HG03460 (cell line): ENCODE data around the gene AOAH.

Source experiments
- ATAC-seq: cut with Tn5 transposase; IDR thresholded peaks from one replicate; pipeline ENCODE4 v1.9.1; 2021; ENCODE audit not compliant: unreplicated experiment

The AOAH gene

DNA sequence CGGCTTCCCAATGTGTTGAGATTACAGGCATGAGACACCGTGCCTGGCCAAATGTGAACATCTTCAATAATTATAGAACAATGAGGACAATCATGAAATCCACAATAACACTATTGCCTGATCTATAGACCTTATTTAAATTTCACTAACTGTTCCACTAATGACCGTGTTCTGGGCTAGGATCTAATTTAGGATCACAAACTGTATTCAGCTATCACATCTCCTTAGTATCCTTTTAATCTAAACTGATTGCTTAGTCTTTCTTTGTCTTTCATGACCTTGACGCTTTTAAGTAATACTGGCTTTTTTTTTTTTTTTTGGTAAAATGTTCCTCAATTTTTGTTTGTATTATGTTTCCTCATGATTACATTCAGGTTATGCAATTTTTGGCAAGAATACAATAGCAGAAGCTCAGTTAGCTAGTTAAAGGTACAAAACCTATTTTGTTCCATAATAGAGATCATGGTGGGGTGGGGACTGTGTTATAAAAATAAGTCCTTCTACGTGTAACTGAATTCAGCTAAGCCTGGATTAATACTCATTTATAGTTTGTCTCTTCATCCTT lies 158.4 kb downstream of the AOAH start:
- no peak for ATAC-seq

DNA sequence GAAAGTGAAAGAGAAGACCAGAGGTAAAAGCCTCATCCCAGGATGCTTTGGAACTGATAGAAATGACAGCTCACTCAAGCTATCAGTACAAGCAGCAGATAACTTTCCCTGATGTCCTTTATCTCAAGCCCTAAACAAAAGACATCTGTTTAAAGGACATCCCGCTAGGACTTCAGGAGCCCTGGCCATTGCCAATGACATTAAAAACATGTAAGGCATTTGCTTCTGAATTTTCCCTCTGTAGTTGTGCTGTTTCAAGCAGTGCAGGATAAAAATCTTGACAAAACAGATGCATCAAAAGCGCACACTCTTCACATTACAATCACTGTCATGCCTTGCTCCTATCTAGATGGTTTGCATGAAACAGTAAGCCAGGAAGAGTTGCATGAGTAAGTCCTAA lies 159.8 kb downstream of the AOAH start:
- no peak for ATAC-seq

DNA sequence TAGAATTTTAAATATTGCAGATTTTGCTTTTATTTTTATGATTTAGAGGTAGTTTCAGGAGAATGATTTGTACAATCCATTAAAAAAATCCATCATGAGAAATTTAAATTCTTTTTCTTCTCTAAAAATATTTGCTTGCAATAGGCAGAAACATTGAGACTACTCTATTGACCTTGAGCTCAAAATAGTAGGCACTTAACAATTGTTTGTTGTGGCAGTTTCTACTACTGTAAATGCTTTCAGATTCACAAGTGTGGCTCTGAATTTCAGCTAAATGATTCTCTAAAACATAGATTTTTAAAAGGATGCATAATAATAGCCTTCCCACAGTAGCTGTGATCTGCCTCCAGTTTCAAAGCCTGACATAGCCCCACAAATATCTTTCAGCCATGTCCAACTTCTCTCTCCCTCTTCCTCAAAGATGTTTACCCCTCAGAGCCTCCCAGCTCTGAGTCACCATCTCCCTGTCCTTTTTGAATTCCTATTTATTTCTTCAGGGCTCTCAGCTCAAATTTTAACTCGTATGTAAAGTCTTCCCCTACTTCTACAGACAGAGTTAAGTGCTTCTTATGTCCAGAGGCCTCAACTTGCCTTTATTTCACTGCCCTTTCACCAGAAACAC lies 160.5 kb downstream of the AOAH start:
- ATAC-seq = no peak

DNA sequence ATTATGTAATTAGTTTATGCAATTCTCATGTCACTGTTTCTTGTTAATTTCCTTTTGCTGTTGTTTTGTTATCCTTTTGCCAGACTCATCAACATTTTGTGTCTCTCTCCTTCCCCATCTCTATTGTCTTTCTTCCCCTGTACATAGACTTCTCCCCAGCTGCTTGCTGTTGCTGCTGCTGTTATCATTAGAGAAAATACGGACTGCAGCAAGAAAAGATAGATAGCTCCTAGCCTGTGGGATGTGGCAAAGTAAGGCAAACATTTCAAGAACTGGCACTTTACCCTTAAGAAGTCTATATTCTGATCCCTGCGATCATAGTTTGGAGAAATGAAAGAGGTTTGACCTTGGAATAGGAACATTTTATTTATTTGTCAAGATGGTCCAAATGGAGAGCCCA lies 162.2 kb downstream of the AOAH start:
- no peak for ATAC-seq

DNA sequence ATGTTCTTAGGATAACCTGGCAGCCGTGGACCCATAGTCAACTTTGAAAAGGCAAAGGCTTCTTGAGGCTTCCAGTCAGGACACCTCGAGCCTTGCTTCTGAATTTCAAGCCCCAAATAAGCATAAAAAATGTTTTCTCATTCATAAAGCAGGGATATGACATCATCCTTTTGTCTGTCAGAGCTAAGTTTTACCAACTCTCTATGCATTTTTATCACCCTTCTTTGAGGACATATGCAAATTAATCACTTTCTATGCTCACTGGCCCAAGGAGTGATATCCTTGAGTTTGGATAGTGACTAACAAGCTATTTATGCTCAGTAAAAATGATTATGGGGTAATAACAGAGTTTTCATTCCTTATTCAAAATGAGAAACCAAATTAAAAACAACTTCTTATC lies 175.3 kb downstream of the AOAH start:
- no peak for ATAC-seq

DNA sequence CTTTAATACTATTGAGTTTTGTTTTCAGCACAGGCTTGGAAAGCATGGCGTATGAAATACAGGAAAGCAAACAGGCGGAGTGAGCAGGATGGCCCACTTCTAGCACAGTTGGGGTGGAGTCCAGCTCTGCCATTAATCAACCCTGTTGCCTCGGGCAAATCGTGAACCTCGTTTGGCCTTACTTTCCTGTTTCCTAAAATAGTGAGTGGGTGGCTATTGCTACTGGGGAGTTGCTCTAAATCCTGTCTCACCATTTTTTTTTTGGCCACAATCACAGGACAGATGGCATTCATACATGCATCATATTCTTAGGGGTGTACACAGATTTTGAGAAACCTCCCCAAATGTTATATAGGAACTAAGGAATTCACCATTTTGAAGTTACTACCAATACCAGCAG lies 176.9 kb downstream of the AOAH start:
- no peak for ATAC-seq

DNA sequence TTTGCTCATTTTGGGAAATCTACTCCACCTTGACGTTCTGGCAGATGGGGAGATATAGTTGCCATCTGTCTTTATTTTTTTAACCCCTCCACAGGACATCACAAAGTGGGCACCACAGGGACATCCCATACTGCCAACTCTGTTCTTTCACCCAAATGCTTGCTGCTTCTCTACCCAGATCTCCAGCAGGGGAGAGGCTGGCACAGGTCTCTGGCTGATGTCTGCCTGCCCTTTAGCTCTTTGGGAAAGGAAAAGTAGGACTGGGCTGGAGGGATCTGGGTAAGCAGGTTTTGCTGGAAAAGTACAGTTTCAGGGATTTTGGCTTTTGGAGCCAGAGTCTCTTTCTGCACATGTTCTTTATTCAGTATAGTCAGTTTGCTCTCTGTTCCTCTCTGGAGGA lies 178.0 kb downstream of the AOAH start:
- ATAC-seq = no peak

DNA sequence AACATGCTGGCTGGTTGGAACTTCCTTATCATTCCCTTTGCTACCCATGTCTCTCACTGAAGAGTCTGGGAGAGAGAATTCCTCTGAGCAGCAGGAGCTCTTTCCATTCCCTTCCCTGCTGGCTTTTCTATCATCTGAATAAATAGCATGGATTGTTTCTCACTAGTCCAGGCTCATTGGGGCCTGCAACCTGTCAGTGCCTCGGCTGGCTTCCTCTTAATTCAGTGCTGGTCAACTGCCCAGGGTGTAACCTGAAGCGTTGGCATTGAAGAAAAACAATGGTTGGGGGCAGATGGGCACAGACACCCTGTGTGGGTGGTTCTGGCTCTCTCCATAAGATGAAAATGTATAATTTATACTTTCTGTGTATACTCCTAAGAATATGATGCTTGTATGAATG lies 179.0 kb downstream of the AOAH start:
- no peak for ATAC-seq

DNA sequence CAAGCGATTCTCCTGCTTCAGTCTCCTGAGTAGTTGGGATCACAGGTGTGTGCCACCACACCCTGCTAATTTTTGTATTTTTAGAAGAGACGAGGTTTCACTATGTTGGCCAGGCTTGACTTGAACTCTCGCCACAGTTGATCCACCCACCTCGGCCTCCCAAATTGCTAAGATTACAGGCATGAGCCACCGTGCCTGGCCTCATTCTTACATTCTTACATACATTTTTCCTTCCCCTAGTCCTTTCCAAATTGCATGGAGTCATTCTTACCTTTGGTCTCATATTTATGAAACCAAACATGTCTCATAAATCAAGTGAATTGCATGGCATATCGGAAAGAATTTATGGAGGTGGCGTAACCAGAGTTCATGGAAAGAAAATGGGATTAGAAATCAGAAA lies 186.2 kb downstream of the AOAH start:
- no peak for ATAC-seq

DNA sequence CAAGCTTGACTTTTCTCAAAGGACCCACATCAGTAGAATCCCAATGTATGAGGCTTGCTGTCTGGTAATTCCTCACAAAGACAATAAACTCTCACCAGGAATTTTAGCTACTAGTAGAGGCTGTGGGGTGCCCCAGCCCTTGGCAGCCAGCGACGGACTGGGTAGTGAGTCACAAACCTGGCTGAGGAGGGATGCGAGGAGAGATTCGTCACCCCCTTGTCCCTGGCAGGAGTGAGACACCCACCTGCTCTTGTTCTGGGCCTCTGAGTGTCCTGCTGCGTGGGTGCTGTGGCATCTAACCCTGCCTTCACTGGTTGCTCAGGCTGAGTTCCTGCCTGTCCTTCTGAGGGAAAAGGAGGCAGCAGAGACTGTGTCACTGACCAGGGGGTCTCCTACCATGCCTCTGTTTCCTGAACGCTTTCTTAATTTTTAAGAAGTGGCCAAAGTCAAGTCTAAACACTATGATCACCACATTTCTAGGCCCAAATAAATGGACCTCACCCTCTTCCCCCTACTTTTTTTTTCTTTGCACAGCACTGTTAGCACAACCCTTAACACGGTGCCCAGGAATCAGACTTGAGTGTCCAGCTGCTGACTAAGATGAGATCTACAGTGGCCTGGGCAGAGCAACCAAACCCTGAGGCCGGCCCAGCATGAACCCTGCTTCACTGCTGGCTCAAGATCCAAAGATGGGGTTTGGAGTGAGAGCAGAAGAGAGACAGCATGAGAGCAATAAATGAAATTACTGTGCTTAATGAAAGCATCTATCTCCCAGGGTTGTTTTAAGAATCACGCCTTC lies 188.2 kb downstream of the AOAH start:
- ATAC-seq = no peak

DNA sequence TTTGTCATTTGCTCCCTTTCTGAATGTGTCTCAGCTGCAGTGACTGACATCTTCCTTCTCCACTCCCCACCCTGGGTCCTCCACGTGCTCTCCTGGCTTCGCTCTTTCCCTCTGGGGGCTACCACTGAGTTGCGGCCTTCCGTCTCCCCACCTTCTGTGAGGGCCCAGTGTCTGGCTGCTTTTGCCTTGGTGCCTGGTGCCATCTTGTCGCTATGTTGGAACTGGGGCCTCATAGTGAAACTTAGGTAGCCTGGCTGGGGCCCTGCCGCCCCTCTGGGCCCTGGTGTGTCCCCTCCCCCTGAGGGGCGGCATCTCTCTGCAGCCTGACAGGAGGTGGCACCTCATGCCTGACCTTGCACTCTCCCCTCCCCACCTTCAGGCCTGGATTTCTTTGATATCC lies 190.6 kb downstream of the AOAH start:
- ATAC-seq = no peak

DNA sequence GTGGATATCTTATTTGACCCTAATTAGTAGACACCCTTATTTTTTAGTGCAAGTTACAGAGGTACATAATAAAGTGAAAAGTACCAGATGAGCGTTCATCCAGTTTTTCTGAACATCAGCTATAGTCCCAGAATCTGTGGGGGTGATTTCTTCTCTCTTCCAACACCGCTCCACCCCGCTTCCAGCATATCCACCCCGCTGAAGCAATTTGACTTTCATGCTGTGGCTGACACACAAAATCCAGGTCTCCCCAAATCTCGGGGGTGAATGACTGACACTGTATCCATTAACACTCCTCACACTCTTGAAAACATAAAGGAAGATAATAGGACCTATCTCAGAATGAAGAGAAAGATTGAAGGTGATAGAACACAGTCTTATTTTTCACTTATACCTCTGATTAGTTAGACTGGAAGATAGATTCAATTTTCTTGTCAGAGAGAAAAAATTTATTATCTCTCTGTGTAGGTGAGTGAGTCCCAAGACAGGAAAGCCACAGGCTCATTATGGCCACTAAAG lies 191.3 kb downstream of the AOAH start:
- ATAC-seq = no peak

DNA sequence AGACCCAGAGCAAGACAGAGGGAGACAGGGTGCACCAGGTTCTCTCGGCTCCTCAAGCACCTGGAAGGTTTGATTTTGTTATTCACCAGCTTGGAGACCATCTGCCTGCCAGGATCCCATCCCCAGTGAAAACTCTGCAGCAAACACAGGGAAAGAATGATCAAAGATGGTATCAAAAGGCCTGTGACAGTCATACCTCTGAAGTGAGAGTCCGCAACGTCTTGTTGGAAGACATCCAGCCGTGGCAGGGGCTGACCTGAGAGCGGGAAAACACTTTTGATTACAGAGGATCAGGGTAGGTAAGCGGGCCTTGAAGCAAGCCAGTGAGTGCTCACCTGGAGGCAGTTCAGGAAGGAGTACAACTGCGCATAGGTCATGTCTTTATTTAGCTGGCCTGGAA lies 192.3 kb downstream of the AOAH start:
- no peak for ATAC-seq

DNA sequence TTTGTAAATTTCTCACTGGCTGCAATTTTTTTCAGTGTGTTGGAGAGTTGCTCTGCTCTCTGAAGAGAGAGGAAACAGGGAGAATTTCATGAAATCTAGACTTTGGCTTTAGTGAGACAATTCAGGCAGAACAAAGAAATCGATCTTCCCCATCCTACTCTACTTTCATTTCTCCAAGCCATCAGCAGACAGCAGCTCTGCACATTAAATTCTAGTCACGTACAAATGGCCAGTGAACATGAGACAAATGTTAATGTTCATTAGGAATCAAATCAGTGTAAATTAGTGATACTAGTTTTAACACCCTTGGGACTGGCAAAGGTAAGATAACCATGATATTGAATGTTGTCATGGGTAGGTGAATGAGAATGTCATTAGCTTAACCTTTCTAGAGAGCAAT lies 193.8 kb downstream of the AOAH start:
- ATAC-seq = no peak

DNA sequence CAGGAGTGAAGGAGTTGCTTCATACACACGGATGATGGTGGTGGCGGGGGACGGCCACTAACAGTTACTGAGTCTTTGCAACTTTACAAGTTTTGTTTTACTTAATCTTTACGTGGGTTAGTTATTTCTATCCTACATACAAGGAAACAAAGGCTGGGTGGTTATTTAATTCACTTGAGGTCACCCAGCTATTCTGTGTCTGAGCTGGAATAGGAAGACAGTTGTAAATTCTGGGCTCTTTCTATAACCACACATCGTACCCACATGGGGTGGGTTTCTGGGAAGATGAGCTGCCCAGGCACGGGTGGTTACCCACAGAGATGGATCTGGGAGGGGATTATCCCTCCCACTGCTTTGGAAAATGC lies 196.8 kb downstream of the AOAH start:
- ATAC-seq = no peak

DNA sequence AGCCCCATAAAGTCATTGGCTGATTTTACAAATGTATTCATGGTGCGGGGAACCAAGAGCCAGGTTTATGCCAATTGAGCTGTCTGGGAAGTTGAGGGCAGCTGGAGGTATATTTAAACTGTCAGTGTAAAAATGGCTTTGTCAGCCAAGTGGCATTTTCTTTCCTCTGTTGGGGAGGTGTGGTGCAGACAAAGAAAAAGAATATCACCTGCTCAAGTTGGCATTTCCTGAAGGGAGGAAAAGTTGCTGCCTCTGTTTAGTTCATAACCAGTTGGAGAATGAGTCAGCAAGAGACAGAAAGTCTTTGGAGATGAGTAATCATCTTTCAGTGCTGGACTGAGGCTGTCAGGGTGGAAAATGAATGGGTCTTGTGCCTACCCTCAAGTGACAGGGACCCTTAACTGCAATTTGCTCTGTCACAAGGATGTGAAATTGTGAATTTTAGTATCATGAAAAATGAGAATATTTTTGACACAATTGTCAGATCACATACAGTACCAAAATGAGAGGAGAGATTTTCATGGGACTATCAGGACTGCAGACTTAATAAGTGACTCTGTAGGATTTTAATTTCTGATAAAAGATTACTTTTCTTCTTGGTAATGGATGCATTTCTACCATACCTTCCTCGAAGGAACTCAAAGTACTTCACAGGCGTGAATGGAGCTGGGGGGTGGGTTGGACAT lies 197.3 kb downstream of the AOAH start:
- ATAC-seq = no peak

DNA sequence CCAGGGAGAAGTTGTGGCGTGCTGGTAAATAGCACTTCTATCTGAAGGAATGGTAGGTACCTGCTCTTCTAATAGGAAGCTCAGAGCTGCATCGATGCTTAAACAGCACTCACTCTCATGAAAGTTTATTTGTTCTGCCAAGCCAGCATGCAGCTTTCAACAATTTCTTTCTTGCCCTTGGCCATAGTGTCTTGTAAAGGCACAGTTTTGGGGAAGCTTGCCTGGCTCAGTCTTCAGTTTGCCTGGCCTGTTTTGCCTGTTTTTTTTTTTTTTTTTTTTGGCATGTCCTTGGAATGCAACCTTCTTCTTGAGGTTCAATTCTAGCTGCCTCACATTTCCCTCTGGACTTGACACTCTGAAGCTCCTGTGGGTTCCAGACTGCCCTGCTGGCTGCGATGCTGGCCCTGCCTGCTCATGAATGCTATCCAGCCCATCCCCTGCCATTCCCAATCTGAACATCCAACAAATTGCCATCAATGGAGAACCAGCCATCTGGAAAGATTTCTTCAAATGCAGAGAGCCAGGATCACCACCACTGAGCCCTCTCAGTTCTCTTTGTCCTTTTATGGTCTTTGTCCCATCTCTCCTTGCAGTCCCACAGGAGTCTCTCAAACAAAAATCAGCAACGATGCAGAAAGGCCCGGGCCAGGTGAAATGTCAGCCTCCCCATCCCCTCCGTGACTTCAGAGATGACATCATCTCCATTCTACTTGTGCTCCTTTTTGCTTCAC lies 200.8 kb downstream of the AOAH start:
- ATAC-seq = no peak

DNA sequence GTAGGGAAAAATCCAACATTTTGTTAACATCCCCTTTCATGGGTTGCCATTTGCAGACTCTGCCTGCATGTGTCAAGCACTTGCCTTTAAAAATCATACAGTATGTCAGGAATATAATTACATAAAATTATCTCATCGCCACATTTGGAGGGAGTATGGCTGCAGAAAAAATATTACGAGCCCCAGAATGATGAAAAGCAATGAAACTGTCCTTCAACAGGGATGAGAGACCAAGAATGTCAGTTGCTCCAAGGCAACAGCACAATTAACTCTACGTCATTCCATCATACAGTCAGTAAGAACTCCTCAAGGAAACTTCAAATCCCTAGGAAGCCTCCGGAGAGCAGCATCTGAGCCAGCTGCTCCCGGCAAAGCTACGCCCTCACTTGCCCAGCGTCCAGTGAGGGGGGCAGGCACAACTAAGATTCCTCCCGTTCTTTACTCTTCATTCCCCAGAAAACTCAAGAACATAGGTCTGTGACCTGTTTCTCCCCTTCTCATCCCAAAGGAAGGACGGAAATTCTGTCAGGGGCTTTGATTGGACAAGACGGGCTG lies 201.8 kb downstream of the AOAH start:
- ATAC-seq = no peak

DNA sequence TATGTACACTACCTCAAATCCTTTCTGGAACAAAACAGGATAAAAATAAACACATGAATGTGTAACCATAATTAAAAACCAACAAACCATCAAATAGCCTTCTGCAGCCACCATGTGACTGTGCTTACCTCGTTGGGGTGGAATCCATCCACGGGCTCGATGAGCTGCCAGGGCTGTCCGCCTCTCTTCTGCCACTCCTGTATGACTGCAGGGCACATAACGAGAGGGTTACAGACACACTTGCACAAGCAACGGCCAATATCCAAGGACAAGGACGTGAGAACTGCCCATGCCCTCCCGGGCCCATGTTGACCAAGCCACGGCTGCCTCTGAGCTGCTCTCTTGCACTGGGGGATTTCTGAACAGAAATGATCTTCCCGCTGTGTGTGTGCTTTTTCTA lies 202.4 kb downstream of the AOAH start:
- no peak for ATAC-seq

DNA sequence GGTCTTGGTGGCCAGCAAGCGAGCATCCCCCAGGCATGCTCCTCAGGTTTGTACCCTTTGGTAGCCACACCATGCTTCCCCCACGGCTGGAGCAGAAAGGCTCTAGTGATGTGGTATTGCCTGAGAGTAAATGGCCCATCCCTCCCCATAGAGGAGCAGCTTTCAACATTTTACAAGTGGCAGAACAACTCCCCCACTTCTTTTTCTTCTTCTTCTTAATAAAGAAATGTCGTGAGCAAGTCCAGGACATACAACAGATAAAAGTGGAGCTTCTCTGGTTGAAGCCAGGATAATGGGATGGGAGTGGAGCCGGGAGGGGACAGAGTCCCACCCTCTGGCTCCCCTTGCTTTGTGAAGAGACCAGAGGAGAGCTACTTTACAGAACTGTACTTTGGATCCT lies 203.2 kb downstream of the AOAH start:
- no peak for ATAC-seq

DNA sequence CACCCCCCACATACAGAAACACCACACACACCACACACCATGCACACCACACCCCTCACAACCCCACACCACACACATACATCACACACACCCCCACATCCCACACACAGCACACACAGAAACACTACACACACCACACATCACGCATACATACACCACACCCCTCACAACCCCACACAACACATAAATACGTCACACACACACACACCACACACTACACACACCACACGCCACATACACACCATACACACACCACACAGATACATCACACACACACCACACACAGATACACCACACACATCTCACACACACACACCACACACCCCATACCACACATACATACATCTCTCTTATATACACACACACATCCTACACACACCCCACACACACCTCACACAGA lies 208.4 kb downstream of the AOAH start:
- ATAC-seq = no peak
